ENCODE results near the gene TMEM225.
"Not testable (repeated sequence)": the region's sequence is repeated elsewhere in the genome, so short reads cannot be mapped to it uniquely, and the experiment has no call there.

The TMEM225 gene, protein sequence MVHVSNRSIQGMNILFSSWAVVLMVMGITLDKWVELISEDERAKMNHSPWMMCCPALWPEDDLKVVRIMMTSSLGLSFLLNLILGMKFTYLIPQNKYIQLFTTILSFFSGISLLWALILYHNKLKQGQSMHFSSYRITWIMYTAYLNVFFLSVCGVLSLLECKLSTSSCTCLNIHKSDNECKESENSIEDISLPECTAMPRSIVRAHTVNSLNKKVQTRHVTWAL

DNA sequence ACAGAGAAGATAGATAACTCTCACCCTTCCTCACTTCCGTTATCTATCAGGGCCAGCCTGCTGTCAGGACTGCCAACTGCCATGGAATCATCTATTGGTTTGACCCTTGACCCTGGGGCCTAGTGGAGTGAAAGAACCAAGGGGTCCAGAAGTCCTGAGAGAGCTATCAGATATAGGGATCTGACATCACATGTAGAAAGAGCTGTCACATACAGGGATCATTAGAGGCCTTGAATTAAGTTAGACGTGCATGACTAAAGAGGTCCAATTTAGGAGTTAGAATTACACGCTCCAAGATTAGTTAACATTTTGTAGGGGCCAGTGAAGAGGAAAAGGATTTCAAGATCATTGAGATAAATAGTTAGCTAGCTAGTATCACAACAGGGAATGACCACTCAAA lies at the start of gene TMEM225:
Gene TMEM225 (minus strand): TSS at position 101 of the 400 bp plus-strand sequence. CDS start 245 bp downstream, outside the sequence.
- in situ Hi-C loops (cut with MboI; ENCODE audit: low sequenced_read_pairs) = no loop called here

DNA sequence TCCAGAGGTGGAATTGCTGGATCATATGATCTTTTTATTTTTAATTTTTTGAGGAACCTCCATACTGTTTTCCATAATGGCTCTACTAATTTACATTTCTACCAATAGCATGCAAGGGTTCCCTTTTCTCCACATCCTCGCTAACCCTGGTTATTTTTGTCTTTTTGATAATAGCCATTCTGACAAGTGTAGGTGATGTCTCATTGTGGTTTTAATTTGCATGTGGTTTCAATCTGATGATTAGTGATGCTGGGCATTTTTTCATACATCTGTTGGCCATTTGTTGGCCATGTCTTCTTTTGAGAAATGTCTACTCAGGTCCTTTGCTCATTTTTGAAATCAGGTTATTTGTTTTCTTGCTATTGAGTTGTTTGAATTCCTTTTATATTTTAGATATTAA lies 38.6 kb upstream of the TMEM225 start:
- in situ Hi-C loops (cut with MboI; ENCODE audit: low sequenced_read_pairs) = no loop called here

DNA sequence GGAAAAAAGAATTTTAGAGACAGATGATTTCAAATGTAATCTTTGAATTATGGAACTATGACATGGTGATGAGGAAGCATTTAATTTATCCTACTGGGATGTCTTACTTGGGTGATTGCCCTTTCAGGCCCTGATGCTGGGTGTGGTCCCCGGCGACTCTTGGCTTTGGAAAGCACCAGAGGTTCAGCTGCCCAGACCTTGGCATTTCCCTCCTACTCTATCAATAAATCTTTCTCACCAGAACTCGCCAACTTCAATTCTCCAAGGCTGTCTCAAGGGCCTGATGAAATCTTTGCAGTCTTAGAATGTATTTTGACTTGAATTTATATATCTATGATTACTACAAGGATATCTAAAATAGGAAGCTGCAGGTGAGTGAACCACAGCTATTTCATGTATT lies 35.5 kb upstream of the TMEM225 start:
- in situ Hi-C loops (cut with MboI; ENCODE audit: low sequenced_read_pairs) = no loop called here

DNA sequence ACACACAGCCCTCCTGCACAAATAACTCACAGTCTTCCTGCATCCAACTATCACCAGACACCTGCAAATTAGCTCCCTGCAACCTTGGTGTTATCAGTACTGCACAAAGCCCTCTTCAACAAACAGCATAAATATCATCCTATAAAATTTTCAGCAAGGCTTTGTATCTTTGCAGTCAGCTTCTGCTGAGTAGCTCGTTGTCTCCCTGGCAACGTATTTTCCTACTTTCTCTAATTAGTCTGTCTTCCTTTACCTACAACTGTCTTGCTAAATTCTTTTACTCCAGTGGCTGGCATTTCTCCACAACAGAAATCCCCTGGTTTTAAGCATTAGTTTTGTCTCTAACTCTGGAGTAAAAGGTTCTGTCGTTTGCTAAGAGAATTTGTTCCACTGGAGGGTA lies 20.4 kb upstream of the TMEM225 start:
- in situ Hi-C loops (cut with MboI; ENCODE audit: low sequenced_read_pairs) = no loop called here

DNA sequence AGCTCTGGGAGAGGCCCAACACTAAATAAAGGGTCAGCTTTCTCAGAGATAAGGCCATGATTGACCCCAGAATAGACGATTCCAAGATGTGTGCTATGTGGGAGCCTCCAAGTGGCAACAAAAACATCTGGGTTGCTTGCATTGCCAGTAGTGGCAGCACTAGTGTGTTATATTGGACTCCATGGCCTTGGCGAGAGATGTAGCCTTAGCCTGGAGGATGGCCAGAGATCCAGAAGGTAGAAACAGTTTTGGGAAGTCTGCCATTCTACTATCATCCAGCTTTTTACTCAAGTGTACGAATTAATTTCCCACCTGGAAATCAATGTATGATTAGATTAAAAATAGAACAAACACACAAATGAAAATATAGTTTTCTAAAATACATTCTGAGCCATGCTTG lies 19.5 kb upstream of the TMEM225 start:
- in situ Hi-C loops (cut with MboI; ENCODE audit: low sequenced_read_pairs) = no loop called here

DNA sequence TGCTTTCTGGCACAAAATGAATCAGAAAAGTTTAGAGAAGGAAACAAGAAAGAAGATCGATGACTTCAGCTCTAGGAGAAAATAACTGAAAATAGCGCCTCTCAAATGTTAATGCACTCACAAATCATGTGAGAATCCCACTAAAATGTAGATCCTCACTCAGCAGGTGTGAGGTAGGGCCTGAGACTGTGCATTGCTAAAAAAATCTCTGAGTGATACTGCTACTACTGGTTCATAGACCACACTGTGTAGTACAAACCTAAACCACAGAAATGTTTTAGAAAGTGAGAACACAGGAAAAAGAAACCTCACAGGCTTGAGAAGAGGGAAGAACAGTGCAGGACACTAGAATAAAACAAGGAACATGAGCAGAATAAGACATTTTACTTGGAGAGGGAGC lies 18.5 kb upstream of the TMEM225 start:
- in situ Hi-C loops (cut with MboI; ENCODE audit: low sequenced_read_pairs) = no loop called here

DNA sequence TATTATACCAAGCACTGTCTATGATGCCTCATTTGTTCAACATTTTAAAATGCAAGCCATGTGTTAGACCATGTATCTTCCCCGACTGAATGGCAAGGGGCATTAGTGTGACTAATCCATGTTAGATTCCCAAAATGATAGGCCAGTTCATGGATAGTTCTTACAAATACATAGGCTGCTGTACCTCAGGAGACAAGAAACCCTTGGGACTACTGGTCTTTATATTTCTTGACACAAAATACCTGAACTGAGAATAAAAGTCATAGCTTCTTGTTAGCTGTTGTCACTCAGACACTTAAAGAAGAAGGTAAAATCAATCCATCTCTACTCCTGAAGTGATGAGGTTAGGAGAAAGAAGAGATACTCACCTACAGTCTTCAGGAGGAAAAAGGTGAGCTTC lies 16.4 kb upstream of the TMEM225 start, which contains the start of gene OR8D4:
Gene OR8D4 (plus strand): TSS at position 301 of the 400 bp plus-strand sequence. CDS start 4,265 bp downstream, outside the sequence.
- in situ Hi-C loops (cut with MboI; ENCODE audit: low sequenced_read_pairs) = no loop called here

DNA sequence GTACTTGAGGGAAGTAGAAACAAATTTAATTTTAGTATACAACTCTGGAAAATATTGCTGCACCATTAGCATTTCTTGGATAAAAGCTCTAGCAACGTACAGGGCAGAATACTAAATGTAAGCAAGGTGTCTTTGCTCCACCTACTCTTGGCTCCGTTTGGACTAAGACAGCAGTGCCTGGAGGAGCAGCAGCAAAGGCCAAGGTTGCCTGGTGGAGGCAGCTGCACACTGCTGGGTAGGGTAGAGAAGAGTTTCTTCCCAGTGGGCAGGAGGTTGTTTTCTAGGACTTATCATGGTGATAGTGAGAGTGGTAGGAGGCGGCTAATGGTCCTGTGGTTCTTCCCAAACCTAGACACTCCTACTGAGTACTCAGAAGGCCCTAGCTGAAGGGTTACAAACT lies 14.3 kb upstream of the TMEM225 start:
- in situ Hi-C loops (cut with MboI; ENCODE audit: low sequenced_read_pairs) = no loop called here

DNA sequence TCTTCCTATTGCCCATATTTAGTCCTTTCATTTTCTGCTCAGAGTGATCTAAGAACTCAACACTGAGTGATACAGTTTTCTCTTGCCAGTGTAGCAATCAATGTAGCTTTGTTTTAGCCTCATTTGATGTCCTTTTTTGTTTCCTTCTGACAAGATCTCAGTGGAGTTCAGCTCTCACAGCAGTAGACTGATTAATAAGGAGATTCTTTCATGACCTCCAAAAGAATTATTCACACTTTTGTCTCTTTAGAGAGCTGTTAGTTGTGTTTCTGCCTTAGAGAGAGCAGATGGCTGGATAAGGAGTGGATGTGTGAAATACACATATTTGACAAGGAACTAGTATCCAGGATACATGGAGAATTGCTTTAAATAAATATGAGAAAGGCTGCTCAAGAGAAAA lies 6.6 kb upstream of the TMEM225 start:
- in situ Hi-C loops (cut with MboI; ENCODE audit: low sequenced_read_pairs) = no loop called here

DNA sequence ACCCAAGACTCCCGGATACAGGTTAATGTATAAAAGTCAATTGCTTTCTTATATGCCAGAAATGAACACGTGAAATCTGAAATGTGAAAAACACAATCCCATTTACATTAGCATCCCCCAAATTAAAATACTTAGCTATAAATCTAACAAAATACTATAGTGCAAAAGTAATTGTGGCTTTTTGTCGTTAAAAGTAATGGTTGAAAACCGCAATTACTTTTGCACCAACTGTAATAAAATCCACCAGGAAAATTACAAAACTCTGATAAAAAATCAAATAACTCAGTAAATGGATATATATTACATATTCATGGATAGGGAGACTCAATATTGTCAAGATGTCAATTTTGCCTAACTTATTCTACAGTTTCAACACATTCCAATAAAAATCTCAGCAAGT lies 4.6 kb downstream of the TMEM225 start:
- in situ Hi-C loops (cut with MboI; ENCODE audit: low sequenced_read_pairs) = no loop called here

DNA sequence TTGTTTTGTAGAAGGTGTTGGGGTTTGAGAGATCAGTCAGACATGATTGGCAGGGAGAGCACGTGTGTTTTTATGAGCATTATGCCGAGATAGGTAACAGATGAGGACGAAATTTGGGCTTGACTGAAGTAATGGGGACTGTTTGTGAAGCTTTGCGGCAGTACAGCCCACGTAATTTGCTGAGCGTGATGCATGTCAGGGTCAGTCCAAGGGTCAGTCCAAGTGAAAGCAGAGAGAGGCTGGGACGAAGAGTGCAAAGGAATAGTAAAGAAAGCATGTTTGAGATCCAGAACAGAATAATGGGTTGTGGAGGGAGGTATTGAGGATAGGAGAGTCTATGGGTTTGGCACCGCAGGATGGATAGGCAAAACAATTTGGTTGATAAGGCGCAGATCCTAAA lies 17.7 kb downstream of the TMEM225 start:
- in situ Hi-C loops (cut with MboI; ENCODE audit: low sequenced_read_pairs) = not testable (repeated sequence)

DNA sequence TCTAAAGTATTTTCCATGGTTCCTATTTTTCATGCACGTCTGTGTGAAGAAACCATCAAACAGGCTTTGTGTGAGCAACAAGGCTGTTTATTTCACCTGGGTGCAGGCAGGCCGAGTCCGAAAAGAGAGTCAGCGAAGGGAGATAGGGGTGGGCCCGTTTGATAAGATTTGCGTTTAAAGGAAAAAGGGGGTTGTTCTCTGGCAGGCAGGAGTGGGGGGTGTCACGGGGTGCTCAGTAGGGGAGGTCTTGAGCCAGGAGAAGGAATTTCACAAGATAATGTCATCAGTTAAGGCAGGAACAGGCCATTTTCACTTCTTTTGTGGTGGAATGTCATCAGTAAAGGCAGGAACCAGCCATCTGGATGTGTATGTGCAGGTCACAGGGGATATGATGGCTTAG lies 20.2 kb downstream of the TMEM225 start:
- in situ Hi-C loops (cut with MboI; ENCODE audit: low sequenced_read_pairs) = not testable (repeated sequence)

DNA sequence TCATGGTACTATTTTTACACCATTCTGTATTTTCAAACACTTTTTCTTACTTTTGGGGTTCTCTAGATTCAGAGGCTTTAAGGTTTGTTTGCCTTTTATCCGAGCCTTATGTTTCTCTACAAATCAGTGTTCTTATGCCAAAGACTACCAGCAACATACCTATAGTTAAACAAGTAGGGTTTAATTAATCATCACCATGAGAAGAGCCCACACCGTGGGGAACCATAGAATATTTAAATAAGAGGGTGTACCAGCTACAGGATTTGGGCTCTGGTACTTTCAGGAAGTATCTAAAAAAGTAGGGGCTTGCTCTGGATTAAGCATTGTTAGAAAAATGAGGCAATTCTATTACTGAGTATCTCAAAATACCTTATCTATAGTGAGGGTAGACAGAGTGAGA lies 25.7 kb downstream of the TMEM225 start:
- in situ Hi-C loops (cut with MboI; ENCODE audit: low sequenced_read_pairs) = no loop called here

DNA sequence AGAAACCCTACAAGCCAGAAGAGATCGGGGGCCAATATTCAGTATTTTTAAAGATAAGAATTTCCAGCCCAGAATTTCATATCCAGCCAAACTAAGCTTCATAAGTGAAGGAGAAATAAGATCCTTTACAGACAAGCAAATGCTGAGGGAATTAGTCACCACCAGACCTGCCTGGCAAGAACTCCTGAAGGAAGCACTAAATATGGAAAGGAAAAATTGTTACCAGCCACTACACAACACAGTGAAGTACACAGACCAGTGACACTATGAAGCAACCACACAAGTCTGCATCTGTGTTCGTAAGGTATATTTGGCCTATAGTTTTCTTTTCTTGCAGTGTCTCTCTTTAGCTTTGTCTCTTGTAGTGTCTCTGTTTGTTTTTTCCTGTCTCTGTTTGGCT lies 29.0 kb downstream of the TMEM225 start:
- in situ Hi-C loops (cut with MboI; ENCODE audit: low sequenced_read_pairs) = no loop called here

DNA sequence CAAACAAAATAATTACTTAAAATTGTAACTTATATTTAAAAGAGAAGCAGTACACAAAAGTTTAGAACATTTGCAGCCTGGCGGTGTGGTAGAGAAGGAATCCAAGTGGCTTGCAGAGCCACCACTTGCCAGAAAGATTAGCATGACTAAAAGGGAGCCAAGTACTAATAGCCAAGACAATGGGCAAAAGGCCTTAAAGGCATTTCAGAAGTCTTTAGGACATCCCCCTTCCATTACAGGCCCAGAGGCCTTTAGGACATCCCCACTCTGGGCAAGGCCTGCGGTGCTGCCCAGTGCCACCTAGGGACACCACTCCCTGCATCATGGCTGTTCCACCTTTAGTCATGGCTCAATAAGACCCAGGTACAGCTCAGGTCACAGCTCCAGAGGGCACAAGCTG lies 32.4 kb downstream of the TMEM225 start:
- in situ Hi-C loops (cut with MboI; ENCODE audit: low sequenced_read_pairs) = no loop called here

DNA sequence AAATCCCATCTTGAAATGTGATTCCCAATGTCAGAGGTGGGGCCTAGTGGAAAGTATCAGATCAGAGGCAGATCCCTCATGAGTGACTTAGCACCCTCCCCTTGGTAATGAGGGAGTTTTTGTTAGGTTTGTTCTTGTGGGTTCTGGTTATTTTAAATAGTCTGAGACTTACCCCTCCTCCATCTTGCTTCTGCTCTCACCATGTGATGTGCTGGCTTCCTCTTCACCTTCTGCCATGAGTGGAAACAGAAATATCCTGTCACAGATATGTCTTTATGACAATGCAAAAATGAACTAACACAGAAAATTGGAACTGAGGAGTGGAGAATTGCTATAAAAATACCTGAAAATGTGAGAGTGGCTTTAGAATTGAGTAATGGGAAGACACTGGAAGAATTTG lies 33.1 kb downstream of the TMEM225 start:
- in situ Hi-C loops (cut with MboI; ENCODE audit: low sequenced_read_pairs) = no loop called here

DNA sequence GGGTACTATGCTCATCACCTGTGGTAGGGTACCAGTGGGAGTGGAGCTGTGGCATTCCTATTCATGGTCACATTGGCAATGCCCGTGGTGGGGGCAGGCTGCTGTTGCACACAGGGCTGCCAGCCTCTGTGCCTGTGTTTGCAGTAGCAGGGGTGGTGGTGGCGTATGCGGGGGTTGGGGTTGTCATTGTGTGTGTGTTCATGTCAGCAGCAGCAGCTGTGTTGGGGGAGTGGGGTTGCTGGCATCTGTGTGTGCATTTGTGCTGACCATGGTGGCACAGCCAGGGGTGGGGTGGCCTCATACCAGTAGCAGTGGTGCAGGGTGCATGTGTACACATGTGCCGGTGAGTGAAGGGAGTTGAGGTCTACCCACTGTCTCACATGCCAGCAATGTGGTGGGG lies 34.4 kb downstream of the TMEM225 start:
- in situ Hi-C loops (cut with MboI; ENCODE audit: low sequenced_read_pairs) = no loop called here

DNA sequence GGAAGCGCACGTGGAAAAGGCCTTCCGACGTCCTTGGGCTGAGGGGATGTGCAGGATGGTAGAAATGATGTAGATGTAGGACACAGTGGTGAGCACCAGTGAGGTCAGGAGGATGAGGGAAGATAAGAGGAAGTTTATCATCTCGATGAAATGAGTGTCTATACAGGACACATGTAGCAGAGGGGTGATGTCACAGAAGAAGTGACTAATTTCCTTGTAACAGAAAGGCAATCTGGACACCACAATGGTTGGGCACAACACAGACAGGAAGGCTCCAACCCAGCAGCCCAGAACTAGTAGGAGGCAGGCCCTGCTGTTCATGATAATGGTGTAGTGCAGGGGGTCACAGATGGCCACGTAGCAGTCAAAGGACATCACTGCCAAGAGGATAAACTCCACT lies 44.3 kb downstream of the TMEM225 start:
- in situ Hi-C loops (cut with MboI; ENCODE audit: low sequenced_read_pairs) = no loop called here

DNA sequence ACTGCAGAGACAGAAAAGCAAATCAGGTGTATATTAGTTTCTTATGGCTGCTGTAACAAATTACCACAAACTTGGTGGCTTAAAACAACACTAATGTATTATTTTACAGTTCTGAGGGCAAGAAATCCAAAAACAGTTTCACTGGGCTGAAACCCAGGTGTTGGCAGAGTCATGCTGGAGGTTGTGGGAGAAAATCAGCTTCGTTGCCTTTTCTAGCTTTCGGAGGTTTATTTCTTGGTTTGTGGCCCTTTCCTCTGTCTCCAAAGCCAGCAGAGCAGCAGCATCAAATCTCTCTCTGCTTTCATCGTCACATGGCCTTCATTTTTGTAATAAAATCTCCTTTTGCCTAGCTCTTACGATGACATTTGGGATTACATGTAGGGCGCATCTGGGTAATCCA lies 46.3 kb downstream of the TMEM225 start:
- in situ Hi-C loops (cut with MboI; ENCODE audit: low sequenced_read_pairs) = no loop called here

DNA sequence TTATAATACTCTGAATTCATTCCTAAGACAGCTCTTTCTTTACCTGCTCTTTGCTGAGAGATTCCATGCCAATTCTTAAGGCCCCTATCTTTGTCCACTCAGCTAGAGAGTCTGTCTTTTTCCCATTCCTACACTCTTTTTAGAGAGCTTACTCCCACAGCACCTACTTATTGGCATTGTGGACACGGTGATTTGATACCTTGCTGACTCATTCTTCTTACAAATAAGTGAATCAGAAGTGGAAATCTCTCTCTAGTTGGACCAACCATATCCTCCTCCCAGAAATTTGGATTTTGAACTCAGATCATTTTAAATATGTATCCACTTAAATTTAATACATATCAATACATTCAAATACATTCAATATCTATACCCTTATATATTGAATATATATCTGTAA lies 46.8 kb downstream of the TMEM225 start:
- in situ Hi-C loops (cut with MboI; ENCODE audit: low sequenced_read_pairs) = no loop called here

DNA sequence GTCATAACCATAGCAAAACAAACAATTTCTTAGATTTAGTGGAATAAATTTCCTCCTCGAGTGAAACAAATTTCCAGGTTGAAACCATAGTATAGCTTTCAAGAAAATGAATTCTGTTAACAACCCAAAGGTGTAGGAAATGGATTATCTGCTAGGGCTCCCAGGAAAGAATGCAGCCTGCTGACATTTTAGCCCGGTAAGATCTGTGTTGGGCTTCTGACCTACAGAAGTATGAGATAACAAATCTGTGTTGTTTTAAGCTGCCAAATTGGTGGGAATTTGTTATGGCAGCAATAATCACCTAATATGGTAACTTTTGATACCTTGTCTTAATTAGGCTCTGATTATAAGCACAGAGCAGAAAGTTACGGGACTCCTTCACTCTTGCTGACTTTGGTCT lies 47.3 kb downstream of the TMEM225 start:
- in situ Hi-C loops (cut with MboI; ENCODE audit: low sequenced_read_pairs) = no loop called here

DNA sequence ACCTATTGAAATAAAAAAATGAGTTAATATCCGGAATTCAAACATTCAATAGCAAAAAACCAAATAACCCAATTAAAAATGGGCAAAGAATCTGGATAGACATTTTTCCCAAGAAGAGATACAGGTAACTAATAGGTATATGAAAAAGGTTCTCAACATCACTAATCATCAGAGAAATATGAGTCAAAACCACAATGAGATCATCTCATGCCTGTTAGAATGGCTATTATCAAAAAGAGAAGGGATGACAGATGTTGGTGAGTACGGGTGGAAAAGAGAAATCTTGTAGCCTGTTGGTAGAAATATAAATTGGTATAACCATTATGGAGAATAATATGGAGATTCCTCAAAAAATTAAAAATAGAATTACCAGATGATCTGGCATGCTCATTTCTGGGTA lies 52.4 kb downstream of the TMEM225 start:
- in situ Hi-C loops (cut with MboI; ENCODE audit: low sequenced_read_pairs) = no loop called here
